Glutamatergic neuron (in vitro differentiated cells): ENCODE data around the gene INPPL1. TPM values are rescaled to one million over a fixed set of nuclear protein-coding genes. Genes with fewer than 3 reads are reported as not detected.
"Not testable (repeated sequence)": the region's sequence is repeated elsewhere in the genome, so short reads cannot be mapped to it uniquely, and the experiment has no call there.

Experiments
- DNase-seq: peaks from one replicate; pipeline ENCODE4 v3.0.0; 2022
- H3K27ac Mint-ChIP-seq: one replicate; pipeline ENCODE4 v1.8.0; 2020; ENCODE audit warnings: mild to moderate bottlenecking, mixed read lengths, inconsistent platforms; ENCODE audit not compliant: unreplicated experiment
- H3K27me3 Mint-ChIP-seq: one replicate; pipeline ENCODE4 v1.8.0; 2020; ENCODE audit warnings: mild to moderate bottlenecking, moderate library complexity, mixed read lengths, inconsistent platforms; ENCODE audit not compliant: unreplicated experiment
- H3K36me3 Mint-ChIP-seq: one replicate; pipeline ENCODE4 v1.8.0; 2020; ENCODE audit warnings: mild to moderate bottlenecking, mixed read lengths, inconsistent platforms; ENCODE audit not compliant: unreplicated experiment
- H3K4me1 Mint-ChIP-seq: one replicate; pipeline ENCODE4 v1.8.0; 2020; ENCODE audit warnings: mild to moderate bottlenecking, low read depth, mixed read lengths, inconsistent platforms; ENCODE audit not compliant: unreplicated experiment
- H3K4me3 Mint-ChIP-seq: one replicate; pipeline ENCODE4 v1.8.0; 2020; ENCODE audit warnings: mild to moderate bottlenecking, mixed read lengths, inconsistent platforms; ENCODE audit not compliant: unreplicated experiment
- H3K9me3 Mint-ChIP-seq: one replicate; pipeline ENCODE4 v1.8.0; 2020; ENCODE audit warnings: mild to moderate bottlenecking, moderate library complexity, mixed read lengths, inconsistent platforms; ENCODE audit not compliant: unreplicated experiment
- total RNA-seq: library from RNA; stranded (reverse); fragmentation: NEBNext Ultra II Directional; extraction: Animal tissue kit (Norgen Biotek cat#: 25700); gene quantifications from one replicate; pipeline ENCODE4 v1.2.1, GENCODE V29; 2021; ENCODE audit not compliant: unreplicated experiment
- TF ChIP-seq, protein P1 (sequence below): fragments of 200-600 bp; sonication (generic); IDR thresholded peaks from one replicate; pipeline ENCODE4 v1.5.0; 2021; ENCODE audit not compliant: partially characterized antibody, unreplicated experiment

The INPPL1 gene
- total RNA-seq, 1 donor from 2014 or later = 62.8 TPM

DNA sequence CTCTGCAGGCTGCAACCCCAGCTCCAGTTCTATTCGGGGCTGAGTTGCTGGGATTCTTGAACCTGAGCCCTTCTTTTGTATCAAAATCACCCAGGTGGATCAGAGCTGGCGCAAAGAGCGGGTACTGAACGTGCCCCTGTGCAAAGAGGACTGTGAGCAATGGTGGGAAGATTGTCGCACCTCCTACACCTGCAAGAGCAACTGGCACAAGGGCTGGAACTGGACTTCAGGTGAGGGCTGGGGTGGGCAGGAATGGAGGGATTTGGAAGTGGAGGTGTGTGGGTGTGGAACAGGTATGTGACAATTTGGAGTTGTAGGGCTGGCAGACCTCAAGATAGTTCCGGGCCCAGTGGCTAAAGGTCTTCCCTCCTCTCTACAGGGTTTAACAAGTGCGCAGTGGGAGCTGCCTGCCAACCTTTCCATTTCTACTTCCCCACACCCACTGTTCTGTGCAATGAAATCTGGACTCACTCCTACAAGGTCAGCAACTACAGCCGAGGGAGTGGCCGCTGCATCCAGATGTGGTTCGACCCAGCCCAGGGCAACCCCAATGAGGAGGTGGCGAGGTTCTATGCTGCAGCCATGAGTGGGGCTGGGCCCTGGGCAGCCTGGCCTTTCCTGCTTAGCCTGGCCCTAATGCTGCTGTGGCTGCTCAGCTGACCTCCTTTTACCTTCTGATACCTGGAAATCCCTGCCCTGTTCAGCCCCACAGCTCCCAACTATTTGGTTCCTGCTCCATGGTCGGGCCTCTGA lies 28.9 kb upstream of the INPPL1 start:
- H3K27me3 Mint-ChIP-seq = no peaks in the 10 kb centered on the region
- H3K4me3 Mint-ChIP-seq = no peak overlapping the region
- H3K4me1 Mint-ChIP-seq = no peaks in the 10 kb centered on the region
- H3K36me3 Mint-ChIP-seq = no peaks in the 10 kb centered on the region
- DNase-seq = no peak
- H3K9me3 Mint-ChIP-seq = peaks cover 1% of the 10 kb centered on the region
- H3K27ac Mint-ChIP-seq = no peak overlapping the region
- TF ChIP-seq, protein P1, sequence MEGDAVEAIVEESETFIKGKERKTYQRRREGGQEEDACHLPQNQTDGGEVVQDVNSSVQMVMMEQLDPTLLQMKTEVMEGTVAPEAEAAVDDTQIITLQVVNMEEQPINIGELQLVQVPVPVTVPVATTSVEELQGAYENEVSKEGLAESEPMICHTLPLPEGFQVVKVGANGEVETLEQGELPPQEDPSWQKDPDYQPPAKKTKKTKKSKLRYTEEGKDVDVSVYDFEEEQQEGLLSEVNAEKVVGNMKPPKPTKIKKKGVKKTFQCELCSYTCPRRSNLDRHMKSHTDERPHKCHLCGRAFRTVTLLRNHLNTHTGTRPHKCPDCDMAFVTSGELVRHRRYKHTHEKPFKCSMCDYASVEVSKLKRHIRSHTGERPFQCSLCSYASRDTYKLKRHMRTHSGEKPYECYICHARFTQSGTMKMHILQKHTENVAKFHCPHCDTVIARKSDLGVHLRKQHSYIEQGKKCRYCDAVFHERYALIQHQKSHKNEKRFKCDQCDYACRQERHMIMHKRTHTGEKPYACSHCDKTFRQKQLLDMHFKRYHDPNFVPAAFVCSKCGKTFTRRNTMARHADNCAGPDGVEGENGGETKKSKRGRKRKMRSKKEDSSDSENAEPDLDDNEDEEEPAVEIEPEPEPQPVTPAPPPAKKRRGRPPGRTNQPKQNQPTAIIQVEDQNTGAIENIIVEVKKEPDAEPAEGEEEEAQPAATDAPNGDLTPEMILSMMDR = no peak

DNA sequence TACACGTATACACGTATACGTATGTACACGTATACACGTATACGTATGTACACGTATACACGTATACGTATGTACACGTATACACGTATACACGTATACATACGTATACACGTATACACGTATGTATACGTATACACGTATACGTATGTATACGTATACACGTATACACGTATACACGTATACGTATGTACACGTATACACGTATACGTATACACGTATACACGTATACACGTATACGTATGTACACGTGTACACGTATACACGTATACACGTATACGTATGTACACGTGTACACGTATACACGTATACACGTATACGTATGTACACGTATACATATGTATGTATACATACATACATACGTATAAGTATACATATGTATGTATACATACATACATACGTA lies 23.1 kb upstream of the INPPL1 start:
- not testable (repeated sequence) for H3K4me3 Mint-ChIP-seq, H3K4me1 Mint-ChIP-seq, H3K27me3 Mint-ChIP-seq, H3K27ac Mint-ChIP-seq, H3K9me3 Mint-ChIP-seq, DNase-seq, H3K36me3 Mint-ChIP-seq

DNA sequence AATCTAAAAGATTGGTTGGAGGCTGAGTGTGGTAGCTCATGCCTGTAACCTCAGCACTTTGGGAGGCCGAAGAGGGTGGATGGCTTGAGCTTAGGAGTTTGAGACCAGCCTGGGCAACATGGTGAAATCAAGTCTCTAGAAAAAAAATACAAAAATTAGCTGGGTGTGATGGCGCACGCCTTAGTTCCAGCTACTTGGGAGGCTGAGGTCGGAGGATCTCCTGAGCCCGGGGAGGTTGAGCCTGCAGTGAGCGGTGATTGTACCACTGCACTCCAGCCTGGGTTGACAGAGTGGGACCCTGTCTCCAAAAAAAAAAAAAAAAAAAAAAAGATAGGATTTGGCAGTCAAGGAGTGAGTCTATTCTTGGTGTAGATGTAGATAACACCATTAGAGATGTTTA lies 22.0 kb upstream of the INPPL1 start:
- DNase-seq = no peak
- Mint-ChIP-seq H3K36me3 (no peaks in the 10 kb centered on the region), H3K27me3 (no peaks in the 10 kb centered on the region), H3K27ac (no peak overlapping the region), H3K4me1 (no peaks in the 10 kb centered on the region), H3K4me3 (no peak overlapping the region), H3K9me3 (no peaks in the 10 kb centered on the region)
- TF ChIP-seq, protein P1 = no peak

DNA sequence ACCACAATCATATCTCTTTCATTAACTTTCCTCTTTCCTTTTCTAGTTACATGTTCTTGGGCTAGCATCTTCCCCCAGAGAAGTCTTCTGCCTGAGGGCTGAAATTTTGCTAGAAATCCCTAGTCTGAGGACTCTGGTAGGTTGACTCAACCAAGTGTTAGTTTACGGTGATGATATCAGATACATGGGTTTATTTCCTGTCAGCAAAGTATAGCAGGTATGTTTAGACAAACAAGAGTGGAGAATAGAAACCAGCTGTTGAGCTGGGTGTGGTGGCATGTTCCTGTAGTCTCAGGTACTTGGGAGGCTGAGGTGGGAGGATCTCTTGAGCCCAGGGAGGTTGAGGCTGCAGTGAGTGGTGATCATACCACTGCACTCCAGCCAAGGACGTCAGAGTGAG lies 21.4 kb upstream of the INPPL1 start:
- Mint-ChIP-seq H3K27me3 (no peaks in the 10 kb centered on the region), H3K27ac (no peak overlapping the region), H3K4me1 (no peaks in the 10 kb centered on the region), H3K36me3 (no peaks in the 10 kb centered on the region), H3K4me3 (no peak overlapping the region), H3K9me3 (no peaks in the 10 kb centered on the region)
- DNase-seq = no peak
- TF ChIP-seq, protein P1 = no peak

DNA sequence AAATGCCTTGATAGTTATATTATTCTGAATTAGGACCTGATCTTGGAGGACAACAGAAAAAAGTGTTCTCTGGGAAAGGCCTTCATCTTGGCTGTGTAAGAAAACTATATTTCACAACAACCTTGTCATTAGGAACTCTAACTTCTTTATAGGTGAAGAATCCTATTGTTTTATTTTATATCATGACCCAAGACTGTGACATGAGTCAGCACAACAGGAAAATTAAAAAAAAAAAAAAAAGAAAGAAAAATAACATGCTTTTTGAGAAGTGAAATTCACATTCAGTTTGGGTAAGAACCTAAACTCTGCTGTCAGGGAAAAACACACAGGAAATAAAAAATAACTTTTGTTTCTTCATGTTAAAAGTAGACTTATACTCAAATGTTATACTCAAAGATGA lies 19.7 kb upstream of the INPPL1 start:
- H3K27ac Mint-ChIP-seq = no peak overlapping the region
- TF ChIP-seq, protein P1 = no peak
- no peak overlapping the region for H3K4me3 Mint-ChIP-seq
- peaks cover 13% of the 10 kb centered on the region for H3K36me3 Mint-ChIP-seq
- H3K9me3 Mint-ChIP-seq = peaks cover 6% of the 10 kb centered on the region
- H3K4me1 Mint-ChIP-seq = no peaks in the 10 kb centered on the region
- no peaks in the 10 kb centered on the region for H3K27me3 Mint-ChIP-seq
- no peak for DNase-seq

DNA sequence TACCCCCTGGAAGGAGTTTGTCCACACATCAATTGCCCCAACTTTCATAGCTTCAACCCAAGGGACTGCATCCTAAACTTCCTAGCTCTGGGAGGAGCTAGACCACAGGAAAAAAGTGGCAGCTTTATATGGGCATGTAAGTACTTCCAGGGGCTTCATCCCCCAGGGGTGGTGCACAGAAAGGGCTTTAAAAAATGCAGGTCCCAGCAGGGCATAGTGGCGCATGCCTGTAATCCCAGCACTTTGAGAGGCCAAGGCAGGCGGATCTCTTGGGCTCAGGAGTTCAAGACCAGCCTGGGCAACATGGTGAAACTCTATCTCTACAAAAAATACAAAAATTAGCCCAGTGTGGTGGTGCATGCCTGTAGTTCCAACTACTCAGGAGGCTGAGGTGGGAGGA lies 17.8 kb upstream of the INPPL1 start:
- H3K4me3 Mint-ChIP-seq, H3K4me1 Mint-ChIP-seq, H3K9me3 Mint-ChIP-seq, DNase-seq, H3K27me3 Mint-ChIP-seq: not testable (repeated sequence)
- Mint-ChIP-seq H3K36me3 (peaks cover 17% of the 10 kb centered on the region), H3K27ac (peak overlapping the region; percentile 16)
